HG03045 (cell line): Measurements from ENCODE around the gene CRAMP1.
"Not testable (repeated sequence)": the region's sequence is repeated elsewhere in the genome, so short reads cannot be mapped to it uniquely, and the experiment has no call there.

Experiments used
- ATAC-seq: cut with Tn5 transposase; IDR thresholded peaks from one replicate; pipeline ENCODE4 v1.9.1; 2021; ENCODE audit warnings: mild to moderate bottlenecking, moderate library complexity; ENCODE audit not compliant: unreplicated experiment

Gene CRAMP1

GRCh38 chr16:1677339-1677738 lies 65.2 kb downstream of the CRAMP1 start:
- ATAC-seq, result no peak

- ATAC-seq, result peak; percentile 90
Observed at GRCh38 chr16:1677942-1678499, 65.9 kb downstream of the CRAMP1 start, which contains the start of gene JPT2. Gene JPT2 (plus strand): TSS chr16:1678279. CDS start chr16:1678313, 34 bp downstream.

GRCh38 chr16:1678500-1679098 lies 66.4 kb downstream of the CRAMP1 start:
- ATAC-seq, result peak; percentile 11

GRCh38 chr16:1680361-1680760 lies 68.2 kb downstream of the CRAMP1 start:
- ATAC-seq, result no peak

GRCh38 chr16:1681032-1681431 lies 68.9 kb downstream of the CRAMP1 start:
- no peak for ATAC-seq

GRCh38 chr16:1687427-1688316 lies 75.5 kb downstream of the CRAMP1 start:
- ATAC-seq, result no peak

GRCh38 chr16:1688807-1689560 lies 76.8 kb downstream of the CRAMP1 start:
- no peak for ATAC-seq

- ATAC-seq, result no peak
Observed at GRCh38 chr16:1689853-1690252, 77.7 kb downstream of the CRAMP1 start.

- ATAC-seq, result no peak
Observed at GRCh38 chr16:1690810-1691209, 78.7 kb downstream of the CRAMP1 start.

GRCh38 chr16:1691276-1691675 lies 79.1 kb downstream of the CRAMP1 start:
- no peak for ATAC-seq

- no peak for ATAC-seq
Observed at GRCh38 chr16:1691956-1692355, 79.8 kb downstream of the CRAMP1 start.

GRCh38 chr16:1696863-1697262 lies 84.7 kb downstream of the CRAMP1 start:
- no peak for ATAC-seq

GRCh38 chr16:1698680-1699079 lies 86.5 kb downstream of the CRAMP1 start:
- ATAC-seq, result no peak

GRCh38 chr16:1700246-1700645 lies 88.1 kb downstream of the CRAMP1 start:
- no peak for ATAC-seq

GRCh38 chr16:1701216-1701878 lies 89.2 kb downstream of the CRAMP1 start:
- ATAC-seq, result no peak

- not testable (repeated sequence) for ATAC-seq
Observed at GRCh38 chr16:1705324-1705687, 93.1 kb downstream of the CRAMP1 start.

- ATAC-seq, result peak; percentile 87
Observed at GRCh38 chr16:1705688-1706385, 93.7 kb downstream of the CRAMP1 start, which contains the start of gene MAPK8IP3. Gene MAPK8IP3 (plus strand): TSS chr16:1706195. CDS start chr16:1706340, 145 bp downstream.

- peak; percentile 22 for ATAC-seq
Observed at GRCh38 chr16:1706386-1707192, 94.4 kb downstream of the CRAMP1 start.

- ATAC-seq, result no peak
Observed at GRCh38 chr16:1707193-1707790, 95.1 kb downstream of the CRAMP1 start.
